ENCODE measurements around the gene DCLK1.

The DCLK1 gene

DNA sequence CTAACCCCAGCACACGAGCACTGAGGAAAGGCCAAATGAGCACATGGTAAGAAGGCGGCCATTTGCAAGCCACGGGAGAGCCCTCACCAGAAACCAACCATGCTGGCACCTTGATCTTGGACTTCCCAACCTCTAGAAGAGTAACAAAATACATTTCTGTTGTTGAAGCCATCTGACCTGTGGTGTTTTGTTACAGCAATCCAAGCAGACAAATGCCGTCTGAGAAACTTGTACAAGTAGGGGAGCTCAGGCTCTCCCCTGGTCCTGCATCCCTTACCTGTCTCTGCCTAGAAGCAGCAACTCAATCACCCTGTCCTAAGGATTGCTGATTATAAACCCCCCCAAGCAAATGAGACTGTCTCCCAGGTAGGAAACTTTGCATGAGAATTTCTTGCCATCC is 399.7 kb downstream of the DCLK1 start:
- no peak for DNase-seq (ENCODE audit: extremely low read depth, low read depth)
- no peak overlapping the region for H3K4me3 ChIP-seq (replicated peaks; ENCODE audit: low read depth, low read length)
- TF ChIP-seq, protein P1, sequence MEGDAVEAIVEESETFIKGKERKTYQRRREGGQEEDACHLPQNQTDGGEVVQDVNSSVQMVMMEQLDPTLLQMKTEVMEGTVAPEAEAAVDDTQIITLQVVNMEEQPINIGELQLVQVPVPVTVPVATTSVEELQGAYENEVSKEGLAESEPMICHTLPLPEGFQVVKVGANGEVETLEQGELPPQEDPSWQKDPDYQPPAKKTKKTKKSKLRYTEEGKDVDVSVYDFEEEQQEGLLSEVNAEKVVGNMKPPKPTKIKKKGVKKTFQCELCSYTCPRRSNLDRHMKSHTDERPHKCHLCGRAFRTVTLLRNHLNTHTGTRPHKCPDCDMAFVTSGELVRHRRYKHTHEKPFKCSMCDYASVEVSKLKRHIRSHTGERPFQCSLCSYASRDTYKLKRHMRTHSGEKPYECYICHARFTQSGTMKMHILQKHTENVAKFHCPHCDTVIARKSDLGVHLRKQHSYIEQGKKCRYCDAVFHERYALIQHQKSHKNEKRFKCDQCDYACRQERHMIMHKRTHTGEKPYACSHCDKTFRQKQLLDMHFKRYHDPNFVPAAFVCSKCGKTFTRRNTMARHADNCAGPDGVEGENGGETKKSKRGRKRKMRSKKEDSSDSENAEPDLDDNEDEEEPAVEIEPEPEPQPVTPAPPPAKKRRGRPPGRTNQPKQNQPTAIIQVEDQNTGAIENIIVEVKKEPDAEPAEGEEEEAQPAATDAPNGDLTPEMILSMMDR (IDR thresholded peaks at IDR 0.05; ENCODE audit: low read depth, low read length, missing control alignments) = no peak

DNA sequence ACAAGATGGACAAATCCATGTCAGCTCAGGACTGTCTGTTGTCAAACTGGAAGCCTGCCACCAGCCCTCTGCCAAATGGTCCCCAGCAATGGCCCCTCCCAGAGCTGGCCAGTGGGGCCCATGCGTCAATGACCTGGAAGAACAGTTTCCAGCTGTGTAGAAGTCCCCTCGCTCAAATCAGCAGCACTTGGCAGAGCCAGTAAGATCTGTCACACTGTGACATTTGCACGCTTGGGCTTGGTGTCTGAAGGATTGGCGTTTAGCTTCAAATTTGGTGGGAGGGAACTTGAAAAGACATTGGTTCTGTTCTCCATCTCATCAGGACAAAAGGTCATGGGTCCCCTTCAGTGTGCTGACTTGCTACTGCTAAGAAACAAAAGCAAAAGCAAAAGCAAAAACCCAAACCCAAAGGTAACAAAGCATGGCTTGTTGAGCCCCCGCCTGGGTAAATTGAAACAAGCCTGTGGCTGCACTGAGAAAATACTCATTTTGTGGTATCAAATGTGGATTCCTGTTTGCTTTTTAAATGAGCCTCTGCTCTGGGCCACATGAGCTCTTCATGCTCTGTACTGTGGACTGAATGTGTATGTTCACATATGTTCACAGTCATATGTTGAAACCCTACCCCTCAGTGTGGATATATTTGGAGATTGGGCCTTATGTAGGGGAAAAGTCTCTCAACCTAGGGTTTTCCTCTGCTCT is 401.1 kb downstream of the DCLK1 start:
- TF ChIP-seq, protein P1 (IDR thresholded peaks at IDR 0.05; ENCODE audit: low read depth, low read length, missing control alignments) = no peak

DNA sequence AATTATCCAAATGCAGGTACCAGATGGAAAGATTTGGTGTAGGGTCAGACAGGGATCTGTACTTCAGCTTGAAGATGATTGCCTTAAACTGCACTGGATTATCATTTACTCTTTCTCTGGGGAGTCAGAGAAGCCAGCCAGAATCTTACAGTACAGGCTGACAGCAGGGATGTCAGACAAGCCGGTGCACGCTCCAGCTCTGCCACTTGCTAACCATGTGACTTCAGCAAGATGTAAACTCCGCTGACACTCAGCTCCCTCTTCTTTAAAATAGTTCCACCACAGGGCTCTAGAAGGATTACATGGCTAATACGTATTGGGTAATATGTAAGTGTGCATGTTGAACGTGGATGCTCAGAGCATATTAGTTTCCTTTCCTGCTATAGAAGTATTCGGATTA is 403.3 kb downstream of the DCLK1 start:
- no peak overlapping the region for H3K4me3 ChIP-seq (replicated peaks; ENCODE audit: low read depth, low read length)
- DNase-seq (ENCODE audit: extremely low read depth, low read depth) = no peak
- TF ChIP-seq, protein P1 (IDR thresholded peaks at IDR 0.05; ENCODE audit: low read depth, low read length, missing control alignments) = no peak

More for the DNA sequence above, 401.1 kb downstream of the DCLK1 start:
- no peak overlapping the region for H3K4me3 ChIP-seq (replicated peaks; ENCODE audit: low read depth, low read length)
- DNase-seq (ENCODE audit: extremely low read depth, low read depth) = no peak

DNA sequence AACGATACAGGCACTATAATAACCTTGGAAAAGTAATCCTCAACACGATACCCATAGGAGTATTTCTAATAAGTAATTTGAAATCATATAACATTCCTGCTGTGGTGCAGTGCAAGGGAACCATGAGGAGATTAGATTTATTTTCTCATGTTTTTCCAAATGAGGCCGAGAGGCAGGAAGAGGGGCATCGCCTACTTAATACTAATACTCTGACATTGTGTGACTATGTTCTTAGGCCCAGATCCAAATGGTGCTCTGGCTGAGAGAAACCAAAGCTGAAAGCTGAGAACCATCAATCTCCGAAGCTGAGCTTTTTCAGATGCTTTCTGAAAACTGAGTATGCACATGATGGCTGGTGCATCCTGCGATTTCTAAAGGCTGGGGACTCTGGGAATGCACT is 406.7 kb downstream of the DCLK1 start:
- TF ChIP-seq, protein P1 (IDR thresholded peaks at IDR 0.05; ENCODE audit: low read depth, low read length, missing control alignments) = no peak
- DNase-seq (ENCODE audit: extremely low read depth, low read depth) = no peak
- no peak overlapping the region for H3K4me3 ChIP-seq (replicated peaks; ENCODE audit: low read depth, low read length)

DNA sequence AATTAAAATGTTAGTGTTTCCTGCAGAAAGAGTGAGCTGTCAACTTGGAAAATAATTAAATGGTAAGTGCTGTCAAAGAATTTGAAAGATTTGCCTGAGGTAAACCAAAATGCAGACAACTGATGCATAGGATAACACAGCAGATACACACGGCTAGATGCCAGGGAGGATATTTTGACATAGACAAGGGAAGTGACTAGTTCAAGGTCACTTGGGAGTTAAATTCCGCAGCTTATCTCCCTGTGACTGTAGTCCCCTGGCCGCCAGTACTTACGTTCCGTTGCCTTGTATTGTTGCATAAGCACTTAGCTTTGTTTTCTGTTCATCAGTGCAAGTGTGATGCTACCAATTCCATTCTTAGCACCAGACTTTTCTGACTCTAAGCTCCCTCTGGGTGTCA is 407.4 kb downstream of the DCLK1 start:
- TF ChIP-seq, protein P1 (IDR thresholded peaks at IDR 0.05; ENCODE audit: low read depth, low read length, missing control alignments) = no peak
- DNase-seq (ENCODE audit: extremely low read depth, low read depth) = no peak
- H3K4me3 ChIP-seq (replicated peaks; ENCODE audit: low read depth, low read length) = no peak overlapping the region

DNA sequence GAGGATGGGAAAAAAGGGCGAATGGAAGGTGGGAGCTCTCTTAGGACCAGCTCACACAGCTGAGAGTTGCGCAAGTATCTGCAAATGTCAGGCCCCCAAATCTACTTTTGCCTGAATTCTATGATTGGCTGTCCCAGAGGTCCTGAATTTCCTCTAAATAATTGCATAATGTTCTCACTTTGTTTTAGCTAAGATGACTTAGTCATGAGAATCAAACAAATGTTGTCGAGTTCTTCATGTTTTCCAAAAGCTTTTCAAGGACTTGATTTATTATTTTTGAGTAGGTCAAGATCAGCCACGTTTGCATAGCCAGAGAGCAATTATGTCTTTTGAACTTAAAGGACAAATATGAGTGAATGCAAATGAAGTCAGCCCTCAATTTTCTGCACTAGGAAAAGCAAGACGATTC is 408.1 kb downstream of the DCLK1 start:
- no peak for DNase-seq (ENCODE audit: extremely low read depth, low read depth)
- no peak overlapping the region for H3K4me3 ChIP-seq (replicated peaks; ENCODE audit: low read depth, low read length)
- TF ChIP-seq, protein P1 (IDR thresholded peaks at IDR 0.05; ENCODE audit: low read depth, low read length, missing control alignments) = no peak

All from HFF-Myc (cell line).